Measurements from ENCODE around the gene USP21.

- TF ChIP-seq CTCF (IDR thresholded peaks at IDR 0.05) (peak in 1 of 5 experiments; percentile 12), POLR2A (IDR thresholded peaks at IDR 0.05) (peak; percentile 10 to 23), EP300 (IDR thresholded peaks at IDR 0.05) (peak in 1 of 2 donors; percentile 88)
These were observed 5.5 kb upstream of the USP21 start, which contains the start of gene UFC1 for GRCh38 chr1:161153682-161154337.
